GM08714 (cell line): ENCODE data around the gene MLC1.

Experiments
- H3K4me3 ChIP-seq: fragments of 200-500 bp; sonication (Bioruptor generic); 2 replicates; pipeline ENCODE4 v1.5.1; 2014; ENCODE audit warnings: mild to moderate bottlenecking, low read length, inconsistent platforms
- ZNF274 ChIP-seq: IDR thresholded peaks from 2 replicates; pipeline ENCODE4 v1.6.1; 2012; ENCODE audit warnings: mild to moderate bottlenecking, low read depth, low read length

Gene MLC1

DNA sequence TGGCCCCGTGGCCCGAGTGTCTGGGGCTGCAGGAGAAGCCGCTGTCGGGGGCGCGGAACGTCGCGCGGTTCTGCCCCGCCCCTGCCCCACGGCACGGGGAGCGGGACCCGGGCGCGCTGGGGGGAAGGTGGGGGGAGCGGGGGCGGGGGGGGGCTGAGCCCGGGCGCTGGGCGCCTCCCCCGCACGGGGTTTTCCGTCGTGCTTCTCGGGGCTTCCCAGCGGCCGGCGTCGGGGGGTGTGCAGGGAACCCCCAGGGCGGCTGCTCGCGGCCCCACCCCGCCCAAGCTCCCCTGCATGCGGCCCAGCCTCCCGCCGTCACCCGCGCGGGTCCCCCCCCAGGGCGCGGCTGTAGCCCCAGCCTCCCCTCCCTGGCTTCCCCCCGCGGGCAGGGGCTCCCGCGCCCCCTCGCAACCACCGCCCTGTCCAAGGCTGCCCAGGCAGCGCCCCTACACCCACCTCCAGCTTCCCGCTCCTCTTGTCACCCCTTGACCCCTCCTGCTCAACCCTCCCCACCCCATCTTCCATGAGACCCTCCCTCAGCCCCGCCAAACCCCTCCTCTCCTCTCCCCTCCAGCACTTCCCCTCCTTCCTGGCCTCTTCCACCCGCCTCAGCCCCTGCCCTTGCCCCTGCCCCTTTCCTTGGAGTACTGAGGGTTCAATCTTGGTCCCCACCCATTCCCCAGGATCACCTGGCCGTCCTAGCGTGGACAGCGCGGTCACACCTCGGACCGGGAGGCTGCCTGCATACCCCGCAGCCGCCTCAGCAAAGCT, 74.4 kb downstream of the MLC1 start:
- H3K4me3 ChIP-seq = no peak overlapping the region; the same call in 1 of the 2 replicates
- no peak for TF ChIP-seq ZNF274

DNA sequence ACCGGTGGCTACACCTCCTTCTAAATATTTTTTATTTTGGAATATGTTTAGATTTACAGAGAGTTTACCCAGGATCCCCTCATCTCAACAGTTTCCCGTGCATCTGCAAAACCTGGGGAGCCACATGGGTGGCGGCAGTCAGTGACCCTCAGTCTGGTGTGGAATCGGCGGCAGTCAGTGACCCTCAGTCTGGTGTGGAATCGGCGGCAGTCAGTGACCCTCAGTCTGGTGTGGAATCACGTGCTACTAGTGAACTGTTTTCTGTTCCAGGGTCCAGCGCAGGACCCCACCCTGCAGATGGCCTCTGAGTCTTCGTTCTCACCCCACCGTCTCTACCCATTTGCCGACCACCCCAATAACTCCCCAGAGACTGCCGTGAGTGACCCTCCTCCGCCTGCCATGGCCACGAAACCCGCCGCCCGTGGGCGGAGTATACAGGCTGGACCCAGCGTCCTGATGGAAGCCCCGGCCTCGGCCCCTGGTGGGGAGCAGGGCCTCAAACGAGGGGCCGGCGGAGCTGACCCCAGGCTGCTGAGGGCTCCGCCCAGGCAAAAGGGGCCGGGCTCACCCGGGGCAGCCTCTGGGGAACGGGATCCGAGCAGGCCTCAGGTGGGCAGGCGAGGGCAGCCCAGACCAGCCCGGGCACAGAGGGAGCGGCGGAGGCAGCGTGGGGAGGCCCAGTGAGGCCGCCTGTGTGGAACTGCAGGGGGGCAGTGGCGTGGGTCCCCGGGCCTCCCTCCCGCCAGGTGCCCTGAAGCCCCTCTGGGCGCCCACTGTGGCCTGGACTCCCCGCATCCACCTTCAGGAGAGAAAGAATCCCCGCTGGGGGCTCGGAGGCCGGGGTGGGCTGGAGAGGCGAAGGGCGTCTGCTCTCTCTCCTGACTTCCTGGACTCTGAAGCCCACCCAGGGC, 75.2 kb downstream of the MLC1 start:
- TF ChIP-seq ZNF274 = no peak
- no peak overlapping the region; the same call in 1 of the 2 replicates for H3K4me3 ChIP-seq
